ENCODE data around the gene CASQ1.

CASQ1 gene

GRCh38 chr1:160193091-160193819, 2.9 kb downstream of the CASQ1 start:
- no peak for TF ChIP-seq TAF1 (IDR thresholded peaks at IDR 0.05; ENCODE audit: low read depth)
- TF ChIP-seq NFIC (IDR thresholded peaks at IDR 0.05), result no peak
- TF ChIP-seq RAD21 (IDR thresholded peaks at IDR 0.05; ENCODE audit: low read depth), result peak; percentile 98
- TF ChIP-seq MAX (IDR thresholded peaks at IDR 0.05), result 0 out of 2 replicates have a peak, but pooled peaks have one; percentile 18
- TF ChIP-seq, protein P1, sequence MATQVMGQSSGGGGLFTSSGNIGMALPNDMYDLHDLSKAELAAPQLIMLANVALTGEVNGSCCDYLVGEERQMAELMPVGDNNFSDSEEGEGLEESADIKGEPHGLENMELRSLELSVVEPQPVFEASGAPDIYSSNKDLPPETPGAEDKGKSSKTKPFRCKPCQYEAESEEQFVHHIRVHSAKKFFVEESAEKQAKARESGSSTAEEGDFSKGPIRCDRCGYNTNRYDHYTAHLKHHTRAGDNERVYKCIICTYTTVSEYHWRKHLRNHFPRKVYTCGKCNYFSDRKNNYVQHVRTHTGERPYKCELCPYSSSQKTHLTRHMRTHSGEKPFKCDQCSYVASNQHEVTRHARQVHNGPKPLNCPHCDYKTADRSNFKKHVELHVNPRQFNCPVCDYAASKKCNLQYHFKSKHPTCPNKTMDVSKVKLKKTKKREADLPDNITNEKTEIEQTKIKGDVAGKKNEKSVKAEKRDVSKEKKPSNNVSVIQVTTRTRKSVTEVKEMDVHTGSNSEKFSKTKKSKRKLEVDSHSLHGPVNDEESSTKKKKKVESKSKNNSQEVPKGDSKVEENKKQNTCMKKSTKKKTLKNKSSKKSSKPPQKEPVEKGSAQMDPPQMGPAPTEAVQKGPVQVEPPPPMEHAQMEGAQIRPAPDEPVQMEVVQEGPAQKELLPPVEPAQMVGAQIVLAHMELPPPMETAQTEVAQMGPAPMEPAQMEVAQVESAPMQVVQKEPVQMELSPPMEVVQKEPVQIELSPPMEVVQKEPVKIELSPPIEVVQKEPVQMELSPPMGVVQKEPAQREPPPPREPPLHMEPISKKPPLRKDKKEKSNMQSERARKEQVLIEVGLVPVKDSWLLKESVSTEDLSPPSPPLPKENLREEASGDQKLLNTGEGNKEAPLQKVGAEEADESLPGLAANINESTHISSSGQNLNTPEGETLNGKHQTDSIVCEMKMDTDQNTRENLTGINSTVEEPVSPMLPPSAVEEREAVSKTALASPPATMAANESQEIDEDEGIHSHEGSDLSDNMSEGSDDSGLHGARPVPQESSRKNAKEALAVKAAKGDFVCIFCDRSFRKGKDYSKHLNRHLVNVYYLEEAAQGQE (IDR thresholded peaks at IDR 0.05; ENCODE audit: low read depth), result no peak
- 0 out of 2 replicates have a peak, but pooled peaks have one; percentile 49 for TF ChIP-seq YY1 (IDR thresholded peaks at IDR 0.05; ENCODE audit: low read depth)
- no peak for TF ChIP-seq FOXM1 (IDR thresholded peaks at IDR 0.05; ENCODE audit: borderline replicate concordance, low read depth)
- no peak for TF ChIP-seq EGR1 (IDR thresholded peaks at IDR 0.05)
- TF ChIP-seq CEBPB (IDR thresholded peaks at IDR 0.05), result no peak
- peak; percentile 23; the same call in 1 of the 2 replicates for TF ChIP-seq TEAD4 (IDR thresholded peaks at IDR 0.05)
- 0 out of 2 replicates have a peak, but pooled peaks have one; percentile 40 for TF ChIP-seq TCF12 (IDR thresholded peaks at IDR 0.05; ENCODE audit: low read depth)
- no peak for TF ChIP-seq CREB1 (IDR thresholded peaks at IDR 0.05; ENCODE audit: low read depth)
- TF ChIP-seq USF1 (IDR thresholded peaks at IDR 0.05), result no peak
- 0 out of 2 replicates have a peak, but pooled peaks have one; percentile 27 for TF ChIP-seq EP300 (IDR thresholded peaks at IDR 0.05; ENCODE audit: borderline replicate concordance)
- TF ChIP-seq ZBTB7A (IDR thresholded peaks at IDR 0.05; ENCODE audit: low read depth), result no peak

DNA sequence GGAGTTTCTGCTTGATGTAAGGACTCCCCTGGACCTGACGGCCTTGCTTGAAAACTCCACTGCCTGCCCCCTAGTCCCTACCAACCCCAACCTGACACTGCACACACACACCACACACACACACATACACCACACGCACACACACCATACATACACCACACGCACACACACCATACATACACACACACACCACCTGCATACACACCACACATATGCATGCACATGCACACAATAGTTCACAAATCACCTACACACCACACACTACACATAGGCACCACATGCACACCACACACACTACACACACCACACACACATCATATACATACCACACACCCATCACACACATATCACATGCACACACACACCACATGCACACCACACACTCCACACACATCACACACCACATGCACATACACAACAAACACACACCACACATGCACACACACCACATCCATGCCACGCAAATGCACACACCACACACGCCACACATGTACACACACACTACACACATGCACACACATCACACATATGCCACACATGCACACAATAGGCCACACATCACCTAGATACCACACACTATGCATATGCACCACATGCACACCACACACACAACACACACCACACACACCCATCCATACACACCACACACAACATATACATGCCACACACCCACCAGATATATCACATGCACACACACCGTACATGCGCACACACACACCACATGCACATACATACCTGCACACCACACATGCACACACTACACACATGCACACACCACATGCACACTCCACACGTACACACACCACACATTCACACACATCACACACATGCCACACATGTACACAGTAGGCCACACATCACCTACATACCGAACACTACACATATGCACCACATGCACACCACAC, 3.7 kb downstream of the CASQ1 start:
- no peak for TF ChIP-seq CEBPB (IDR thresholded peaks at IDR 0.05)
- no peak for TF ChIP-seq FOXM1 (IDR thresholded peaks at IDR 0.05; ENCODE audit: borderline replicate concordance, low read depth)
- TF ChIP-seq EGR1 (IDR thresholded peaks at IDR 0.05), result no peak
- TF ChIP-seq, protein P1 (IDR thresholded peaks at IDR 0.05; ENCODE audit: low read depth), result no peak
- TF ChIP-seq TAF1 (IDR thresholded peaks at IDR 0.05; ENCODE audit: low read depth), result no peak
- no peak for TF ChIP-seq TCF12 (IDR thresholded peaks at IDR 0.05; ENCODE audit: low read depth)
- TF ChIP-seq TEAD4 (IDR thresholded peaks at IDR 0.05), result no peak
- TF ChIP-seq RAD21 (IDR thresholded peaks at IDR 0.05; ENCODE audit: low read depth), result no peak
- no peak for TF ChIP-seq YY1 (IDR thresholded peaks at IDR 0.05; ENCODE audit: low read depth)

GRCh38 chr1:160194737-160195059, 4.3 kb downstream of the CASQ1 start:
- TF ChIP-seq RAD21 (IDR thresholded peaks at IDR 0.05; ENCODE audit: low read depth) (no peak), ZBTB7A (IDR thresholded peaks at IDR 0.05; ENCODE audit: low read depth) (no peak), CEBPB (IDR thresholded peaks at IDR 0.05) (no peak)

GRCh38 chr1:160196143-160196542, 5.8 kb downstream of the CASQ1 start:
- TF ChIP-seq USF1 (IDR thresholded peaks at IDR 0.05) (no peak), ZBTB7A (IDR thresholded peaks at IDR 0.05; ENCODE audit: low read depth) (no peak), EP300 (IDR thresholded peaks at IDR 0.05; ENCODE audit: borderline replicate concordance) (no peak), RAD21 (IDR thresholded peaks at IDR 0.05; ENCODE audit: low read depth) (no peak), YY1 (IDR thresholded peaks at IDR 0.05; ENCODE audit: low read depth) (no peak), NFIC (IDR thresholded peaks at IDR 0.05) (no peak), TCF12 (IDR thresholded peaks at IDR 0.05; ENCODE audit: low read depth) (no peak), TEAD4 (IDR thresholded peaks at IDR 0.05) (no peak), FOXM1 (IDR thresholded peaks at IDR 0.05; ENCODE audit: borderline replicate concordance, low read depth) (no peak), CEBPB (IDR thresholded peaks at IDR 0.05) (no peak), TAF1 (IDR thresholded peaks at IDR 0.05; ENCODE audit: low read depth) (no peak), MAX (IDR thresholded peaks at IDR 0.05) (no peak), CREB1 (IDR thresholded peaks at IDR 0.05; ENCODE audit: low read depth) (no peak), EGR1 (IDR thresholded peaks at IDR 0.05) (no peak)
- TF ChIP-seq, protein P1 (IDR thresholded peaks at IDR 0.05; ENCODE audit: low read depth), result no peak
